GM12801 (cell line): ENCODE measurements around the gene LAMC1.

Experiments
- TF ChIP-seq, protein P1 (sequence below): IDR thresholded peaks from one replicate; pipeline ENCODE4 v1.5.1; 2011; ENCODE audit warnings: control low read depth; ENCODE audit not compliant: insufficient read length; ENCODE audit errors: extremely low read depth

LAMC1 gene

DNA sequence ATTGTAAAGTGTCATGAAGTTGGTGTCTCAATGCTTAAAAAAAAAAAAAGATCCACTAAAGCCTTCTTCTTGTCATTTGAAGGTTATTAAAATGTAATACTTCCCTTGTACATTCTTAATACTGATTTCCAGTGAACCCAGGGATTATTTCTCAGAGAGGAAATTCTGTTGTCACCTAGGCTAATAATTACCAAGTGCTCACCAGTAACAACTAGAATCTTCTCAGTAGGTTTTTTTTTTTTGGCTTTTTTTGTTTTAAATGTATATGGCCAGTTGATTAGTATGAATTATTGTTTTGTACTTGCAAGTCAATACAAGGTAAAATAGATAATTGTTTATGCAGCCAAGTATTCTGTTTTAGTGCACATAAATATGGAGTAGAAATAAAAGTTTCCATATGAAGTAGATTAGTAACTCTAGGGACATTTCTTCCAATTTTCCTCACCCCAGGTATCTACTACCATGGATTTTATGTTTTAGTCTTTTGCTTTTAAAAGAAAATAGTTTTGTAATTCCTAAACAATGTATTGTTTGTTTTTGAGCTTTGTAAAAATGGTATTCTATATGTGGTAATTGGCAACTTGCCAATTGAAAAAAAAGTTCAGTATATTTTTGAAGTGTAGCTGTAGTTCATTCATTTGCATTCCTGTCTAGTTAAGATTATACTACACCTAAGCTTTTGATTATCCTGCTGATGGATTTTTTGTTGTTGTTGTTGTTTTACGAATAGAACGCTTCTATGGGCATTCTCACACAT is 21.9 kb downstream of the LAMC1 start:
- TF ChIP-seq, protein P1, sequence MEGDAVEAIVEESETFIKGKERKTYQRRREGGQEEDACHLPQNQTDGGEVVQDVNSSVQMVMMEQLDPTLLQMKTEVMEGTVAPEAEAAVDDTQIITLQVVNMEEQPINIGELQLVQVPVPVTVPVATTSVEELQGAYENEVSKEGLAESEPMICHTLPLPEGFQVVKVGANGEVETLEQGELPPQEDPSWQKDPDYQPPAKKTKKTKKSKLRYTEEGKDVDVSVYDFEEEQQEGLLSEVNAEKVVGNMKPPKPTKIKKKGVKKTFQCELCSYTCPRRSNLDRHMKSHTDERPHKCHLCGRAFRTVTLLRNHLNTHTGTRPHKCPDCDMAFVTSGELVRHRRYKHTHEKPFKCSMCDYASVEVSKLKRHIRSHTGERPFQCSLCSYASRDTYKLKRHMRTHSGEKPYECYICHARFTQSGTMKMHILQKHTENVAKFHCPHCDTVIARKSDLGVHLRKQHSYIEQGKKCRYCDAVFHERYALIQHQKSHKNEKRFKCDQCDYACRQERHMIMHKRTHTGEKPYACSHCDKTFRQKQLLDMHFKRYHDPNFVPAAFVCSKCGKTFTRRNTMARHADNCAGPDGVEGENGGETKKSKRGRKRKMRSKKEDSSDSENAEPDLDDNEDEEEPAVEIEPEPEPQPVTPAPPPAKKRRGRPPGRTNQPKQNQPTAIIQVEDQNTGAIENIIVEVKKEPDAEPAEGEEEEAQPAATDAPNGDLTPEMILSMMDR: no peak

- TF ChIP-seq, protein P1: no peak
These were observed 25.2 kb downstream of the LAMC1 start for GRCh38 chr1:183048087-183049085.

GRCh38 chr1:183051546-183051945 is 28.3 kb downstream of the LAMC1 start:
- TF ChIP-seq, protein P1: no peak

- TF ChIP-seq, protein P1: no peak
These were observed 29.6 kb downstream of the LAMC1 start for GRCh38 chr1:183052861-183053260.

GRCh38 chr1:183058851-183059502 is 35.8 kb downstream of the LAMC1 start:
- TF ChIP-seq, protein P1: no peak

- TF ChIP-seq, protein P1: no peak
These were observed 38.0 kb downstream of the LAMC1 start for GRCh38 chr1:183061194-183061593.

DNA sequence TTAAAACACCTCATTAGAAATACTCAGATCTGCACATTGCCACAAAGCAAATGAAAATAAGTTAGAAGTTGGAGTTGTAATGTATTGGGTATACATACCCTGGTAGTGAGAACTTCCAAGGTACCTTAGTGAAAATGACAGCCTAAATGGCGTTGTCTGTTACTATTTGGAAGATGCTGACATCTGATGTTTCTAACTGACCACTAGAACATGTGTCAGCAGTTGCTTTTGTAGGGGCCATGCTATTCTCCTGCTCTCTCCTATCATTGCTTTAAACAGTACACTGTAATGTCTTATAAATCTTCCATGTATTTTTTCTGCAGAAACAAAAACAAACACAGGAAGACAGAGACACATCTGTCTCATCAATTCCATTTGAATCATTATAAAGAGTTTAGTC is 40.1 kb downstream of the LAMC1 start:
- TF ChIP-seq, protein P1: no peak
